NCI-H446 (cell line): Measurements from ENCODE around the gene TRPM2.

Source experiments
- DNase-seq, 2 experiments: peaks; one replicate each; lab custom pipeline; 2025; lab: John Stamatoyannopoulos, UW

TRPM2 gene

GRCh38 chr21:44431300-44431699 is 77.9 kb downstream of the TRPM2 start:
- DNase-seq: no peak

- no peak for DNase-seq
Measured at GRCh38 chr21:44432841-44433790, 79.7 kb downstream of the TRPM2 start.

- DNase-seq: no peak
Measured at GRCh38 chr21:44433791-44434567, 80.6 kb downstream of the TRPM2 start.

GRCh38 chr21:44434568-44434925 is 81.1 kb downstream of the TRPM2 start:
- DNase-seq: no peak

- no peak for DNase-seq
Measured at GRCh38 chr21:44434936-44435635, 81.7 kb downstream of the TRPM2 start.

- no peak for DNase-seq
Measured at GRCh38 chr21:44436111-44436611, 82.7 kb downstream of the TRPM2 start.

- DNase-seq: no peak
Measured at GRCh38 chr21:44436958-44437357, 83.5 kb downstream of the TRPM2 start.

- DNase-seq: no peak
Measured at GRCh38 chr21:44437371-44437695, 83.9 kb downstream of the TRPM2 start.

GRCh38 chr21:44437696-44438431 is 84.4 kb downstream of the TRPM2 start:
- DNase-seq: no peak

- no peak for DNase-seq
Measured at GRCh38 chr21:44438531-44439210, 85.2 kb downstream of the TRPM2 start.

- no peak for DNase-seq
Measured at GRCh38 chr21:44439211-44439600, 85.8 kb downstream of the TRPM2 start.

- DNase-seq: no peak
Measured at GRCh38 chr21:44440241-44441040, 87.0 kb downstream of the TRPM2 start.

- no peak for DNase-seq
Measured at GRCh38 chr21:44441041-44441400, 87.6 kb downstream of the TRPM2 start.

GRCh38 chr21:44441581-44442265 is 88.3 kb downstream of the TRPM2 start:
- DNase-seq: no peak

- DNase-seq: no peak
Measured at GRCh38 chr21:44442266-44443125, 89.1 kb downstream of the TRPM2 start.

GRCh38 chr21:44443291-44443890 is 90.0 kb downstream of the TRPM2 start:
- DNase-seq: no peak

- no peak for DNase-seq
Measured at GRCh38 chr21:44443891-44444285, 90.5 kb downstream of the TRPM2 start.

- no peak for DNase-seq
Measured at GRCh38 chr21:44444286-44444931, 91.0 kb downstream of the TRPM2 start.
